H9 (cell line): Measurements from ENCODE around the gene SYNRG. TPM values are rescaled to one million over a fixed set of nuclear protein-coding genes. Genes with fewer than 3 reads are reported as not detected.

ENCODE experiments used
- DNase-seq: peaks from one replicate; pipeline ENCODE4 v3.0.0-alpha.2; 2017
- H2AFZ ChIP-seq: one replicate; pipeline ENCODE4 v1.6.1; 2013; ENCODE audit warnings: mild to moderate bottlenecking, low read length, control low read depth, moderate library complexity
- H2AK5ac ChIP-seq: 2 replicates; pipeline ENCODE4 v1.6.1; 2013; ENCODE audit warnings: low read length, control low read depth, mixed read lengths; ENCODE audit not compliant: insufficient read length
- H2BK120ac ChIP-seq: one replicate; pipeline ENCODE4 v1.6.1; 2013; ENCODE audit warnings: low read depth, mild to moderate bottlenecking, low read length, control low read depth, inconsistent platforms; ENCODE audit not compliant: poor library complexity, severe bottlenecking
- H2BK12ac ChIP-seq: 2 replicates; pipeline ENCODE4 v1.6.1; 2013; ENCODE audit warnings: low read length, control low read depth, mixed read lengths, low read depth; ENCODE audit not compliant: insufficient read length
- H2BK15ac ChIP-seq: 2 replicates; pipeline ENCODE4 v1.6.1; 2013; ENCODE audit warnings: low read depth, low read length, control low read depth
- H2BK20ac ChIP-seq: one replicate; pipeline ENCODE4 v1.6.1; 2013; ENCODE audit warnings: low read depth, mild to moderate bottlenecking, low read length, control low read depth, inconsistent platforms; ENCODE audit not compliant: poor library complexity, severe bottlenecking
- H2BK5ac ChIP-seq: 2 replicates; pipeline ENCODE4 v1.6.1; 2013; ENCODE audit warnings: low read length, control low read depth, mixed read lengths; ENCODE audit not compliant: insufficient read length
- H3K14ac ChIP-seq: 2 replicates; pipeline ENCODE4 v1.6.1; 2013; ENCODE audit warnings: low read length, control low read depth; ENCODE audit not compliant: insufficient read depth
- H3K18ac ChIP-seq: 2 replicates; pipeline ENCODE4 v1.6.1; 2013; ENCODE audit warnings: low read depth, mild to moderate bottlenecking, mixed read lengths, low read length, control low read depth; ENCODE audit not compliant: insufficient read length
- H3K23ac ChIP-seq: 2 replicates; pipeline ENCODE4 v1.6.1; 2013; ENCODE audit warnings: low read length, control low read depth, mixed read lengths, low read depth; ENCODE audit not compliant: insufficient read length
- H3K23me2 ChIP-seq: 2 replicates; pipeline ENCODE4 v1.6.1; 2013; ENCODE audit warnings: low read depth, mild to moderate bottlenecking, mixed read lengths, low read length, control low read depth; ENCODE audit not compliant: insufficient read length, poor library complexity, severe bottlenecking
- H3K27ac ChIP-seq: 2 replicates; pipeline ENCODE4 v1.5.1; 2013; ENCODE audit warnings: low read length, control low read depth, mixed read lengths, low read depth; ENCODE audit not compliant: insufficient read length
- H3K27me3 ChIP-seq: 2 replicates; pipeline ENCODE4 v1.6.1; 2013; ENCODE audit warnings: low read length, control low read depth, inconsistent platforms; ENCODE audit not compliant: insufficient read depth
- H3K4ac ChIP-seq: 2 replicates; pipeline ENCODE4 v1.6.1; 2013; ENCODE audit warnings: low read depth, mild to moderate bottlenecking, control low read depth, inconsistent platforms, low read length, moderate library complexity
- H3K4me1 ChIP-seq: 2 replicates; pipeline ENCODE4 v1.6.1; 2013; ENCODE audit warnings: low read length, control low read depth, inconsistent platforms; ENCODE audit not compliant: insufficient read depth
- H3K4me2 ChIP-seq: 2 replicates; pipeline ENCODE4 v1.6.1; 2013; ENCODE audit warnings: low read length, control low read depth, mixed read lengths; ENCODE audit not compliant: insufficient read length, insufficient read depth
- H3K56ac ChIP-seq: 2 replicates; pipeline ENCODE4 v1.6.1; 2013; ENCODE audit warnings: low read depth, mild to moderate bottlenecking, mixed read lengths, low read length, control low read depth; ENCODE audit not compliant: insufficient read length
- H3K79me1 ChIP-seq: 2 replicates; pipeline ENCODE4 v1.6.1; 2013; ENCODE audit warnings: low read depth, mild to moderate bottlenecking, moderate library complexity, low read length, control low read depth, inconsistent platforms; ENCODE audit not compliant: insufficient read depth, poor library complexity, severe bottlenecking
- H3K79me2 ChIP-seq: 2 replicates; pipeline ENCODE4 v1.6.1; 2013; ENCODE audit warnings: low read length, control low read depth, inconsistent platforms; ENCODE audit not compliant: insufficient read depth
- H3K9ac ChIP-seq: 2 replicates; pipeline ENCODE4 v1.6.1; 2013; ENCODE audit warnings: low read length, control low read depth, mixed read lengths; ENCODE audit not compliant: insufficient read length; ENCODE audit errors: extremely low read depth
- H3K9me3 ChIP-seq: one replicate; pipeline ENCODE4 v1.6.1; 2013; ENCODE audit warnings: low read depth, low read length, inconsistent platforms; ENCODE audit not compliant: control insufficient read depth
- H3T11ph ChIP-seq: one replicate; pipeline ENCODE4 v1.6.1; 2013; ENCODE audit warnings: mild to moderate bottlenecking, low read length, control low read depth, inconsistent platforms
- H4K20me1 ChIP-seq: one replicate; pipeline ENCODE4 v1.6.1; 2013; ENCODE audit not compliant: control insufficient read depth, insufficient read length, insufficient read depth
- H4K5ac ChIP-seq: 2 replicates; pipeline ENCODE4 v1.6.1; 2013; ENCODE audit warnings: low read depth, mild to moderate bottlenecking, mixed read lengths, low read length, control low read depth; ENCODE audit not compliant: insufficient read length
- H4K8ac ChIP-seq: replicated peaks from 2 replicates; pipeline ENCODE4 v1.6.1; 2013; ENCODE audit warnings: low read length, control low read depth, mixed read lengths, low read depth; ENCODE audit not compliant: insufficient read length
- H4K91ac ChIP-seq: 2 replicates; pipeline ENCODE4 v1.6.1; 2013; ENCODE audit warnings: low read depth, mild to moderate bottlenecking, moderate library complexity, mixed read lengths, low read length, control low read depth; ENCODE audit not compliant: insufficient read length
- H3K27ac Mint-ChIP-seq, 3 experiments: 2 replicates in 2 of 3; 3 replicates in 1 of 3; pipeline ENCODE4 v1.8.0; 2020 to 2021; ENCODE audit warnings: mixed read lengths in 3 of 3, mild to moderate bottlenecking in 1 of 3, moderate library complexity in 1 of 3
- H3K27me3 Mint-ChIP-seq: 2 replicates; pipeline ENCODE4 v1.8.0; 2021; ENCODE audit warnings: low read depth, mild to moderate bottlenecking, moderate library complexity, mixed read lengths
- H3K36me3 Mint-ChIP-seq, 3 experiments: 2 replicates in 2 of 3; 3 replicates in 1 of 3; pipeline ENCODE4 v1.8.0; 2020 to 2021; ENCODE audit warnings: low read depth in 3 of 3, mixed read lengths in 3 of 3; ENCODE audit not compliant: insufficient read depth in 1 of 3
- H3K4me1 Mint-ChIP-seq, 2 experiments: 2 replicates each; pipeline ENCODE4 v1.8.0; 2020; ENCODE audit warnings: mixed read lengths in 2 of 2
- H3K4me3 Mint-ChIP-seq, 2 experiments: 2 replicates in 1 of 2; 3 replicates in 1 of 2; pipeline ENCODE4 v1.8.0; 2020 to 2021; ENCODE audit warnings: mild to moderate bottlenecking in 2 of 2, mixed read lengths in 2 of 2, moderate library complexity in 1 of 2
- H3K9me3 Mint-ChIP-seq, 2 experiments: 2 replicates in 1 of 2; 3 replicates in 1 of 2; pipeline ENCODE4 v1.8.0; 2020; ENCODE audit warnings: mild to moderate bottlenecking in 2 of 2, mixed read lengths in 2 of 2, moderate library complexity in 1 of 2
- CTCF ChIP-seq: fragments of 200-600 bp; sonication (generic); conservative IDR thresholded peaks from 3 replicates; pipeline ENCODE4 v1.8.0; 2021; ENCODE audit warnings: antibody characterized with exemption, mild to moderate bottlenecking
- WGBS: extraction: QIAGEN DNeasy Blood & Tissue Kit; methylation state at CpG from one replicate; pipeline ENCODE4 v1.1.7; 2013; ENCODE audit warnings: missing lambda C conversion rate, low lambda C conversion rate, mixed read lengths; ENCODE audit not compliant: insufficient read length; ENCODE audit errors: extremely low coverage; 5-methylcytosine and 5-hydroxymethylcytosine counted together
- total RNA-seq: library from RNA; stranded (reverse); gene quantifications from 2 replicates; pipeline ENCODE4 v1.2.1, GENCODE V29; 2021

SYNRG gene
- total RNA-seq, 1 experiment from 2014 or later: 30.5 TPM

- no peak overlapping the region for H3K27ac Mint-ChIP-seq
These were observed 117.1 kb downstream of the SYNRG start for GRCh38 chr17:37492167-37492566.

More at GRCh38 chr17:37492167-37492566, 117.1 kb downstream of the SYNRG start:
- DNase-seq: no peak
- no peak overlapping the region for H3K27ac ChIP-seq
- no peak overlapping the region for H3K14ac ChIP-seq
- no peaks in the 10 kb centered on the region; a peak in 2 of 5 replicates for H3K9me3 Mint-ChIP-seq
- H2BK12ac ChIP-seq: no peak overlapping the region
- H3K23ac ChIP-seq: no peak overlapping the region
- no peaks in the 10 kb centered on the region for H3K27me3 ChIP-seq
- no peak overlapping the region for H3K4me3 Mint-ChIP-seq
- peaks cover 17% of the 10 kb centered on the region for H3K23me2 ChIP-seq
- H3K79me1 ChIP-seq: peaks cover 2% of the 10 kb centered on the region
- no peak overlapping the region for H3K4me2 ChIP-seq
- no peak overlapping the region for H4K5ac ChIP-seq
- no peak overlapping the region for H2BK20ac ChIP-seq
- H3K4me1 ChIP-seq: peaks cover 11% of the 10 kb centered on the region
- H3K9me3 ChIP-seq: no peaks in the 10 kb centered on the region
- H3K27me3 Mint-ChIP-seq: peaks cover 12% of the 10 kb centered on the region
- no peak overlapping the region for H2BK5ac ChIP-seq
- no peak overlapping the region for H3T11ph ChIP-seq
- H3K36me3 Mint-ChIP-seq: peaks cover 0 to 3% (median 0%) of the 10 kb centered on the region in 3 experiments; a peak in 3 of 7 replicates
- H4K20me1 ChIP-seq: no peaks in the 10 kb centered on the region
- no peak for TF ChIP-seq CTCF
- H4K8ac ChIP-seq: no peak overlapping the region
- no peak overlapping the region for H2BK120ac ChIP-seq
- H2AK5ac ChIP-seq: no peak overlapping the region
- H3K9ac ChIP-seq: no peak overlapping the region
- H3K18ac ChIP-seq: no peak overlapping the region
- H3K4me1 Mint-ChIP-seq: peaks cover 45 to 46% of the 10 kb centered on the region in 2 experiments
- peaks cover 4% of the 10 kb centered on the region; the same call in 1 of the 2 replicates for H3K79me2 ChIP-seq
- no peak overlapping the region for H4K91ac ChIP-seq
- WGBS: no CpG with 5 or more reads among the region's 4 CpGs
- no peak overlapping the region for H3K4ac ChIP-seq
- no peak overlapping the region for H2AFZ ChIP-seq
- no peak overlapping the region for H3K56ac ChIP-seq
- H2BK15ac ChIP-seq: no peak overlapping the region
